Stomach (tissue), 4 donors: ENCODE data around the gene KIAA0232.

Experiments used
- POLR2A ChIP-seq, 4 donors: fragments of 450-650 bp; IDR thresholded peaks; one replicate each; pipeline ENCODE4 v1.6.1; 2016; ENCODE audit warnings: antibody characterized with exemption in 4 of 4, control low read depth in 2 of 4, mild to moderate bottlenecking in 1 of 4, moderate library complexity in 1 of 4
- TF ChIP-seq, protein P1 (sequence below), 7 experiments: fragments of 450-650 bp in 4 of 7; fragments of 200-600 bp in 3 of 7; sonication (generic) in 3 of 7; IDR thresholded peaks; one replicate each; pipeline ENCODE4 v1.5.1; 2016 to 2019; ENCODE audit warnings: antibody characterized with exemption in 7 of 7, control low read depth in 2 of 7, mild to moderate bottlenecking in 1 of 7

DNA sequence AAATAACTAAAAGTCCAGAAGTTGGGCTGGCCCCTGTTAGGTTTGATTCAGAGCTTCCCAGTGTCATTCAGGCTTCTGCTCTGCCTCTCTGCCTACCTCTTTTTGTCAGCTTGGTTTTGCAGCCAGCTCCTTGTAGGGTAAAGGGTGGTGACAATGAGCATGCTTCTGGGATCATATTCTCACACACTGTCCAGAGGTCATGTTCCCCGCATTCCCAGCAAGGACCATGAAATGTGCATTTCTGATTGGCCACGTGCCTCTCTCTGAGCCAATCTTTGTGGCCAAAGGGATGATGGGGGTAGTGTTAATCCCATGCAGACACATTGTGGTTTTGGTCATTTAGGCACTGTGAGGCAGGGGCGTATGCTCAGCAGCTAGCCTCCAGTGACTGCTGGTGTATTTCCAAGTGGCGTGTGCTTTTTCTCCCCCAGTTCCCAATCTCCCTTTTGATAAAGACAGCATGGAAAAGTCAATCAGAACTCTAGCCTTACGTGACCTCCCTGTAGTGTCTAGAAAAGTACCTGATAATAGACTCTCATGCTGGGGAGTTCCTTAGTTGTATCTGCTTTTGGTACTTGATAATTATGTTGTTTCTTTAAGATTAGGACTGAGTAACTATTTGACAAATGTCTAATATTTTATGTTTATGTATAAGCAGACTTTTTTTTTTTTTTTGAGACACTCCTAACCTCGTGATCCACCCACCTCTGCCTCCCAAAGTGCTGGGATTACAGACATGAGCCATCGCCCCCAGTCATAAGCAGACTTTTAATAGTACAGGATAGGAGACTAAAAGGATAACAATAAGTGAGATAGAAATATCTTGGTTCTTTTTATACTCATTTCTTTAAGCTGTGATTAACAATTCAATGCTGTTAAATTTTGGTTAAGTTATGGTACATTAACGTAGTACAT is 57.8 kb downstream of the KIAA0232 start:
- TF ChIP-seq, protein P1, sequence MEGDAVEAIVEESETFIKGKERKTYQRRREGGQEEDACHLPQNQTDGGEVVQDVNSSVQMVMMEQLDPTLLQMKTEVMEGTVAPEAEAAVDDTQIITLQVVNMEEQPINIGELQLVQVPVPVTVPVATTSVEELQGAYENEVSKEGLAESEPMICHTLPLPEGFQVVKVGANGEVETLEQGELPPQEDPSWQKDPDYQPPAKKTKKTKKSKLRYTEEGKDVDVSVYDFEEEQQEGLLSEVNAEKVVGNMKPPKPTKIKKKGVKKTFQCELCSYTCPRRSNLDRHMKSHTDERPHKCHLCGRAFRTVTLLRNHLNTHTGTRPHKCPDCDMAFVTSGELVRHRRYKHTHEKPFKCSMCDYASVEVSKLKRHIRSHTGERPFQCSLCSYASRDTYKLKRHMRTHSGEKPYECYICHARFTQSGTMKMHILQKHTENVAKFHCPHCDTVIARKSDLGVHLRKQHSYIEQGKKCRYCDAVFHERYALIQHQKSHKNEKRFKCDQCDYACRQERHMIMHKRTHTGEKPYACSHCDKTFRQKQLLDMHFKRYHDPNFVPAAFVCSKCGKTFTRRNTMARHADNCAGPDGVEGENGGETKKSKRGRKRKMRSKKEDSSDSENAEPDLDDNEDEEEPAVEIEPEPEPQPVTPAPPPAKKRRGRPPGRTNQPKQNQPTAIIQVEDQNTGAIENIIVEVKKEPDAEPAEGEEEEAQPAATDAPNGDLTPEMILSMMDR (IDR thresholded peaks at IDR 0.05), result no peak
- no peak for TF ChIP-seq POLR2A (IDR thresholded peaks at IDR 0.05)
